Effector CD8-positive, alpha-beta T cell (primary cell): ENCODE results near the gene ABHD6.
"Not testable (repeated sequence)": the region's sequence is repeated elsewhere in the genome, so short reads cannot be mapped to it uniquely, and the experiment has no call there.

Experiments
- DNase-seq: peaks from one replicate; lab custom pipeline; 2025; lab: John Stamatoyannopoulos, UW

The ABHD6 gene

GRCh38 chr3:58274027-58274614 lies 36.5 kb downstream of the ABHD6 start:
- DNase-seq: no peak

DNA sequence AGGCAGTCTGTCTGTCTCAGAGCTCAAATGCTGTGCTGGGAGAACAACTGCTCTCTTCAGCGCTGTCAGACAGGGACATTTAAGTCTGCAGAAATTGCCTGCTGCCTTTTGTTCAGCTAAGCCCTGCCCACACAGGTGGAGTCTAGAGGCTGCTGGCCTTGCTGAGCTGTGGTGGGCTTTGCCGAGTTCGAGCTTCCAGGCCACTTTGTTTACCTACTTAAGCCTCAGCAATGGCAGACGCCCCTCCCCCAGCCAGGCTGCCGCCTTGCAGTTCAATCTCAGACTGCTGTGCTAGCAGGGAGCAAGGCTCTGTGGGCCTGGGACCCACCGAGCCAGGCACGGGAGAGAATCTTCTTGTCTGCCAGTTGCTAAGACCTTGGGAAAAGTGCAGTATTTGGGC lies 43.5 kb downstream of the ABHD6 start:
- DNase-seq: no peak

GRCh38 chr3:58285334-58285733 lies 47.7 kb downstream of the ABHD6 start:
- no peak for DNase-seq

DNA sequence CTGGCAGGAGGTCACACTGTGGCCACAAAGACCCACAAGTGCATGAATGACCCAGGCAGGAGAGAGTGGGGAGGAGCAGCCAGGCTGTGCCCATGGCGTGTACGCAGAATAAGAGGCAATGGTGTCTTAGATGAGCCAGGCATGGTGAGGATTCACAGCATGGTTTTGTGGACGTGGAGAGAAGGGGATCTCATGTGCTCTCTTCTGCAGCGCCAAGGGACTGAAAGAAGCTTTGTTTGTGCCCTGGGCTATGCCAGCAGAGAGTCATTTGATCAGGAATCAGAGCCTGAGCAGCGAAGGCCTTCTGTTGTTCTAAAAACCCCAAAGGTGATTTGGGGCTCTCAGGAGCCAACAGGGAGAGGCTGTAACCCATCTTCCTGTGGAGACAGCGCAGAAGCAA lies 49.8 kb downstream of the ABHD6 start:
- DNase-seq: no peak

- DNase-seq: no peak
These were observed 50.6 kb downstream of the ABHD6 start for GRCh38 chr3:58288011-58288728.

- not testable (repeated sequence) for DNase-seq
These were observed 51.5 kb downstream of the ABHD6 start for GRCh38 chr3:58288964-58289613.

DNA sequence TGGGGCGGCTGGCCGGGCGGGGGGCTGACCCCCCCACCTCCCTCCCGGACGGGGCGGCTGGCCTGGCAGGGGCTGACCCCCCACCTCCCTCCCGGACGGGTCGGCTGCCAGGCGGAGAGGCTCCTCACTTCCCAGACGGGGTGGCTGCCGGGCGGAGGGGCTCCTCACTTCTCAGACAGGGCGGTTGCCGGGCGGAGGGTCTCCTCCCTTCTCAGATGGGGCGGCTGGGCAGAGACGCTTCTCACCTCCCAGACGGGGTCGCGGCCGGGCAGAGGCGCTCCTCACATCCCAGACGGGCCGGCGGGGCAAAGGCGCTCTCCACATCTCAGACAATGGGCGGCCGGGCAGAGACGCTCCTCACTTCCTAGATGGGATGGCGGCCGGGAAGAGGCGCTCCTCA lies 52.9 kb downstream of the ABHD6 start:
- not testable (repeated sequence) for DNase-seq

DNA sequence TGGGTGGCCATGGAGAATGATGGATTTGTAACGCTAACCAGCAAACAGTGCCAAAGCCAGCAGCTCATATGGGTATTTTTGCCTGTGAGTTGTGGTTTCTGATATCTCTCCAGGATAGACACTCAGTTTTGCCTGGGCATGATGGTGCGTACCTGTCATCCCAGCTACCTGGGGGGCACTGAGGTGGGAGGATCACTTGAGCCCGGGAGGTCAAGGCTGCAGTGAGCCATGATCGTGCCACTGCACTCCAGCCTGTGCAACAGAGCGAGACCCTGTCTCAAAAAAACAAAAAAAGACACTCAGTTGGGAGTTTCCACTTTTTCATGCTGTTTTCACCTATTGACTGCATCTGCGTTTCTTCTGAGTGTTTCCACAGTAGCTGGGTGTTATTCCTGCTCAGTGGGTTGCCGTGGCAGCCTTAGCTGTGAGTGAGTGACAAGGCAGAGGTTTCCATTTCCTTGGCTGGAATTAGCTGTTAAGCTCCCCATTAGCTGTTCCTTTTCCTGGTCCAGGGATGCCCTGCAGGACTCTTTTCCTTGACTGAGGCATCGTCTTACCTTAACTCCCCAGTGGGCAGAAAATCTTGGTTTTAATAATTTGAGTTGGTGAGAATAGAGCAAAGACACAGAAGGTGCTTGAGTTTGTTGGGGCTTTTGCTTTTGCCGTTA lies 54.2 kb downstream of the ABHD6 start:
- DNase-seq: no peak

DNA sequence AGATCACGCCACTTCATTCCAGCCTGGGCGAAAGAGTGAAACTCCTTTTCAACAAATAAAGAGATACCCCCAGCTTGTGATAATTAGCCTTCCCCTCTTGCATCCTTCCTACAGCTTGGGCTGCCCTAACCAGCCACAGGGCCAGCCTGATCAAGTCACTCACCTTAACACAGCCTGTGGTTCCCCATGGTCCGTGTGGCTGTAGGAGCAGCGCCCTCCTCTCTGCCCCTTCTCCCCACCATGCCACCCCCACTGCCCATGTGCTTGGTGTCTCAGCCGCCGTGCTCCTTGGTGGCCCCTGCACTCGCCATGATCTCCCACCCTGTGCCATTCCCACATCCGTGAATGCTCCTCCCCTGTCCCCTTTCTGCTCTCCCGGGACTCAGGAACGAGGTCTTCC lies 55.3 kb downstream of the ABHD6 start:
- DNase-seq: no peak

GRCh38 chr3:58293516-58293915 lies 55.9 kb downstream of the ABHD6 start:
- no peak for DNase-seq

GRCh38 chr3:58296269-58296668 lies 58.7 kb downstream of the ABHD6 start:
- no peak for DNase-seq

- DNase-seq: no peak
These were observed 59.3 kb downstream of the ABHD6 start for GRCh38 chr3:58296843-58297242.

DNA sequence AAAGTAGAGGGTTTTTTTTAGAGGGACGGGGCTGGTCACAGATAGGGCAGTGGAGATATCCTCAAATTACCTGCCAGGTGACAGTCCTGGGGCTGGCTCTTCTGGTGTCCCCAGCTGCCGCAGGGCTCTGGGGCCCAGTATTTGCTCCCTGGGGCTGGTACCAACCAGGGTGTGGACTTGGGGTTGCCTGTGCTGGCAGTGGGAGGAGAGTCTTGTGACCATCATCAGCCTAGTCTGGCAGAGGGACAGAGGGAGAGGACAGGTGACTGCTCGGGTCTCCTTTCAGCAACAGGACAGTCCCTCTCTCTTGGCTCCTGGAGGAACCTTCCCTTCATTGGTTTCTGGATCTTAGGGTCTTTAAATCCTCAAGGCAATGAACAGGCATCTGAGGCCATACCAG lies 60.6 kb downstream of the ABHD6 start:
- no peak for DNase-seq

DNA sequence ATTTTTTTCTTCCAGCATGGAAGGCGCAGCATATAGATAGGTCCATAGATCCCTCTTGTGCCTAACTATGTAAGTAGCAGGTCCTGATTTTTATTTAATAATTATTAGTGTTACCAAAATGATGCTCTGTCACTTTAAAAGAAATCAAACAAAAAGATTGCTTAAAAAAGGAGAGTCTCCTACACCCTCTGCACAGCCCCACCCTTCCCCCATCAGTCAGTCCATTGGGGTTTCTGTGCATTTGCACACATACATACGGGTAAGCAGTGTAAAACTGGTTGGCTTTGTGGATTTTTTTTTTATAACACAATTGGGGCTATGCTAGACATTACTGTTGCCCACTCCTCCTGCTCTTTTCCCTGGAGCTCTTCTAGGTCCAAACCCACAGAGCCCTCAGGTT lies 61.5 kb downstream of the ABHD6 start:
- no peak for DNase-seq

GRCh38 chr3:58299839-58300516 lies 62.4 kb downstream of the ABHD6 start:
- DNase-seq: no peak

DNA sequence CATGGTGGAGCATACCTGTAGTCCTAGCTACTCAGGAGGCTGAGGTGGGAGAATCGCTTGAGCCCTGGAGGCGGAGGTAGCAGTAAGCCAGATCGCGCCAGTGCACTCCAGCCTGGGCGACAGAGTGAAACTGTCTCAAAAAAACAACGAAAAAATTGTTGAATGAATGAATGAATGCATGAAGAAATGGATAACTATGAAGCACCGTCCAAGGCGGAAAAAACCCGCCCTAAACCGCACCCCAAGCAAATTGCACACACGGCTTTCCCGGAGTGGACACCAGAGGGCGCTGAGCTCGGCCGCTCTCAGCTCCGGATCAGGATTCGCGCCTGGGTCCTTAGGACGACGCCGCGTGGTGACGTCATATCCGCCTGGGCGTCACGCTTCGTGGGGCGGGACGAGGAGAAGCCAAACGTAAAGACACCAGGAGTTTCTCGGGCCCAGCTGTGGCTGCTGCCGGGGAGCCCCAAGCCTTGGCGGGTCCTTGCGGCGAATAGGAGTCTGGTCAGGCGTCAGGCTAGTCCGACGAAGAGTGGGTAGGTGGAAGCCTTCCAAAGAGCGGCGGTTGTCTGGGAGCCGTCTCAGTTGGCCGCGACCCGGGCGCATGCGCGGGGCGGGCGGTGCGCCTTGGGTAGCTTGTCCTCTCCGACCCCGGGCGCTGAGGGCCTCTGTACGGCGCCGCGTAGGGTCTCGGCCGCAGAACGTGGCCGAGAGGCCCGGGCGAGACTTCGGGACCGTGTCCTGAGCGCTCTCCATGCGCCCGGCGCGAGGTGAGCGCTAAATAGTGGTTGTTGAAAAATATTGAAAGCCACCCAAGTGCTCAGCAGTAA lies 68.5 kb downstream of the ABHD6 start, which contains the start of the genes HTD2 and RPP14:
Gene HTD2 (plus strand): TSS at position 639 of the 830 bp plus-strand sequence. CDS start 11,094 bp downstream, outside the sequence.
Gene RPP14 (plus strand): TSS at position 364 of the 830 bp plus-strand sequence. CDS start 4,085 bp downstream, outside the sequence.
- DNase-seq: peak; percentile 96

DNA sequence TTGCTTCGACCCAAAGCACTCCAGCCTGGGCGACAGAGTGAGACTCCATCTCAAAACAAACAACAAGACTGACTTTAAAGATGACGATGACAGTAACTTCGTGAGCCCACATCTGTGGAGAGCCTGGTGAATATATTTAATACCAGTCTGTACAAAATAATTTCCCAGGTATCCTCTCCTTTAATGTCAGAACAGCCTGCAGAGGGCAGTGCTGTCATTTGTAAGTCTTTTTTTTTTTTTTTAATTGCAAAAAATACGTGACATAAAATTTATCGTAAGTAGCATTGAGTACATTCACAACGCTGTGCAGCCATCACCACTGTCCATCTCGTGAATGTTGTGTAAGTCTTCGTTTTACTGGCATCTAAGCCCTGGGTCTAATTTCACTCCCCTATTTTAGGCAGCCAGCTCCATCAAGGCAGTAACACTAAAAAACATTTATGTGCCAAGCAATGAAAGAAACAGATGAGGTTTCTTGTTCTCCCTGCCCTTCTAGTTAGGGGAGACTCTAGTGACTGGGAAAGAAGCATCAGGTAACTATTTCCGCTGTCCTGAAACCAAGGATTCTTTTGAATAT lies 70.1 kb downstream of the ABHD6 start:
- no peak for DNase-seq

DNA sequence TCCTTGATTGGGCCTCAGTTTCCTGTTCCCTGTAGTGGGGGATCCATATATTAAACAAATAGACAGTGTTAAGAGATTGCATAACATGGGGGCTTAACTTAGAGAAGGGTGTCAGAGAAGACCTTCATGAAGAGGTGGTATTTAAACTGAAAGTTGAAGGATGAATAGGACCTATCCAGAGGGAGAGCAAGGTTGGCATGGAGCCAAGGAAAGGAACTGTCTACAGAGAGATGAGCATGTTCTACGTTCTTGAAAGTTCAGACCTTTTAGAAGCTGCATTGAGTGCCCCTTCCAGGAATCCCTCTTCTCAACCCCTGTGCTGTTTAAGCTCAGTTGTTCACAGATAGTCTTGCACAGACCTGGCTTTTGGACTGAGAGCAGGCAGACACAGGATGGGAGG lies 71.1 kb downstream of the ABHD6 start:
- DNase-seq: no peak

DNA sequence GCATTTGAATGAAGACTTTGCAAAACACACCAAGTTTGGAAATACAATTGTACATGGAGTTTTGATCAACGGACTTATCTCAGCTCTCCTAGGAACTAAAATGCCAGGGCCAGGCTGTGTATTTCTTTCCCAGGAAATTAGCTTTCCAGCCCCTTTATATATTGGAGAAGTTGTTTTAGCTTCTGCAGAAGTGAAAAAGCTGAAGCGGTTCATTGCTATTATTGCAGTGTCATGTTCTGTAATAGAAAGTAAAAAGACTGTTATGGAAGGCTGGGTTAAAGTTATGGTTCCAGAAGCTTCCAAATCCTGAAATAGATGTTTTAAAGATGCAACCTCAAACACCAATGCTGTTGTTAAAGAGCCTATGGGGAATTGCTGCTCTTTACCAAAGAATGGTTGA lies 80.2 kb downstream of the ABHD6 start:
- DNase-seq: no peak

- DNase-seq: no peak
These were observed 84.2 kb downstream of the ABHD6 start for GRCh38 chr3:58321791-58322190.

DNA sequence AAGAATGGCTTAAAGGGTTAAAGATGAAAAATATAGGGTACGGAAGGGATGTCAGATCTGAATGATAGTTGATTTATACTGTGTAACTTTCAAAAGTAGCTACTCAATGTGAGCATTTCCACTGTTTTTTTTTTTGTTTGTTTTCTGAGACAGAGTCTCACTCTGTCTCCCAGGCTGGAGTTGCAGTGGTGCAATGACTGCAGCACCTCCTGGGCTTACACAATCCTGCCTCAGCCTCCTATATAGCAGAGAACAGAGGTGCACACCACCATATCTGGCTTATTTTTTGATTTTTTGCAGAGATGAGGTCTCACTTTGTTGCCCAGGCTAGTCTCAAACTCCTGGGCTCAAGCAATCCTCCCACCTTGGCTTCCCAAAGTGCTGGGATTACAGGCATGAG lies 85.2 kb downstream of the ABHD6 start:
- no peak for DNase-seq
